GDM1 (cell line): ENCODE results near the gene PTGIR.

Experiments used
- DNase-seq: peaks from one replicate; lab custom pipeline; 2025; lab: John Stamatoyannopoulos, UW

Gene PTGIR

GRCh38 chr19:46614114-46614722 lies 10.7 kb downstream of the PTGIR start:
- peak; percentile 58 for DNase-seq

DNA sequence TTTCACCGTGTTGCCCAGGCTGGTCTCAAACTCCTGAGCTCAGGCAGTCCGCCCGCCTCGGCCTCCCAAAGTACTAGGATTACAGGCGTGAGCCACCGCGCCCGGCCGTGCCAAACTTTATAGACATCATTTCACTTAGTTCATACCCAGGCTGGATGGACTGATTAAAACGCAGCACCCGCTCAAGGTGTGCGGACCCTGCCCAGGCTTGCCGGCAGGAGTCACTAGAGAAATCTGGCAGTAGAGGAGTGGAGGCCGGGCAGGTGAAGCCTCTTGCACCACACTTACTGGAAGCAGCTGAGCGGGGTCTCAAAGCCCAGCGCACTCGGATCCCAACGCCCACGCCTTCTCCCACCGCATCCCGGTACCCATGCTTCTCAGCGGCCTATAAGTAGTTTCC lies 11.4 kb downstream of the PTGIR start:
- no peak for DNase-seq

DNA sequence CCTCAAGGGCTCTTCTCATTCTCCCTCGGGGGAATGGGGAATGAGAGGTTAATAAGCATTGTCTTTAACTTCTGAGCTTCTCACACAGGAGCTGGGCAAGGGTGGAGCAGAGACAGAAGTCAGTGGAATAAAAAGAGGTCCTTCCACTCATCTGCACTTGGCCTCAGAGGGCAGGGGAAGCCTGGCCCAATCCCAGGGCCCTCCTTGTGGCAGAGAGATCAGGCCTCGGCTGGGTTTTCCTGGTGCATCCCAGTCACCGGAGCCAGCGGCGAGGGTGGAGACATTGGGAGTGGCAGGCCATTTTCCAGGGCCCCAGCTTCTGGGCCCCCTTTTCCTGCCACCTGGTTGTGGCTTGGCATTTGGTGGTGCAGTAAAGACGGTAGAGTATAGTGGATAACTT lies 13.1 kb downstream of the PTGIR start:
- no peak for DNase-seq

DNA sequence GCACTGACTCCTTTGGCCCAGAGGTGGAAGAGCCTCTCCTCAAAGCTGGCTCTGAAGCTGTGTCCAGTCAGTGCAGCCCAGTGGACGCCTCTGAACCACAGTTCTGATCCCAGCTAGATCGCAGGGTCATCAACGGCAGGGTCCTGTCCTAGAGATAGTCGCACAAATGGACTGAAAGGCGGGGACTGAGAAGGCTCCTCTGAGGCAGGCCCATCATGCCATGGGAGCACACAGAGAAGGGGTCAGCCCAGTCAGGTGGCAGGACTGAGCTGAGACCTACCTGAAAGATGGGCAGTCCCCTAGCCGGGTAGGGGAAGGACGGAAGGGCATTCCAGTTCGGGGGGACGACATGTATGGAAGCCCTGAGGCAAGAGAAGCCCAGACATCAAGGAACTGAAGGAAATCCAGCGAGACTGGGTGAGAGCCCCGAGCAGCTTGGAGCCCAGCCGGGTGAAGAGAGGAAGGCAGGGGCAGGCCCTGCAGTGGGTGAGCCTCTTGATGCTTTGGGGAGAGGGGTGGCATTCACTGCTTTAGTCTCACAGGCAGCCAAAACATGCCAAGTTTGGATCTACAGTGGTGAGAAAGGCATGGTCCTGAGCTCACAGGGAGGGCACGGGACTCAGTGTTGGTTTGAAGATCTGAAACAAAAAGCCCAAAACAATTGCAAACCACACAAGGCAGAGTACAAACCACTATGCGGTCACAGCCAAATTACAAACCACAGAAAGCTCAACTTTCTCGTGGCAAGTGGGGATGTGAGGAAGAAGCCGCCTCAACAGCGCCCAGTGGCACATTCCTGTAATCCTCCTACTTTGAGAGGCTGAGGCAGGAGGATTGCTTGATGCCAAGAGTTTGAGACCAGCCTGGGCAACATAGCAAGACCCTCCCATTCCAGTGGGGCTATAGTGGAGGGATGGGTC lies 13.8 kb downstream of the PTGIR start:
- DNase-seq, result no peak

GRCh38 chr19:46610413-46610775 lies 14.5 kb downstream of the PTGIR start:
- no peak for DNase-seq

DNA sequence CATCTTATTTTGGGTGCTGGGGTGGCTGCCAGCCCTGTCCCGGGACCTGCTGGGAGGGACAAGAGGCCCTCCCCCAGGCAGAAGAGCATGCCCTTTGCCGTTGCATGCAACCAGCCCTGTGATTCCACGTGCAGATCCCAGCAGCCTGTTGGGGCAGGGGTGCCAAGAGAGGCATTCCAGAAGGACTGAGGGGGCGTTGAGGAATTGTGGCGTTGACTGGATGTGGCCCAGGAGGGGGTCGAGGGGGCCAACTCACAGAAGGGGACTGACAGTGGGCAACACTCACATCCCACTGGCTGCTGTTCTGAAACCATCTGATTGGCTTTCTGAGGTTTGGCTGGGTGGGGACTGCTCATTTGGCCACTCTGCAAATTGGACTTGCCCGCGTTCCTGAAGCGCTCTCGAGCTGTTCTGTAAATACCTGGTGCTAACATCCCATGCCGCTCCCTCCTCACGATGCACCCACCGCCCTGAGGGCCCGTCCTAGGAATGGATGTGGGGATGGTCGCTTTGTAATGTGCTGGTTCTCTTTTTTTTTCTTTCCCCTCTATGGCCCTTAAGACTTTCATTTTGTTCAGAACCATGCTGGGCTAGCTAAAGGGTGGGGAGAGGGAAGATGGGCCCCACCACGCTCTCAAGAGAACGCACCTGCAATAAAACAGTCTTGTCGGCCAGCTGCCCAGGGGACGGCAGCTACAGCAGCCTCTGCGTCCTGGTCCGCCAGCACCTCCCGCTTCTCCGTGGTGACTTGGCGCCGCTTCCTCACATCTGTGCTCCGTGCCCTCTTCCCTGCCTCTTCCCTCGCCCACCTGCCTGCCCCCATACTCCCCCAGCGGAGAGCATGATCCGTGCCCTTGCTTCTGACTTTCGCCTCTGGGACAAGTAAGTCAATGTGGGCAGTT lies 15.1 kb downstream of the PTGIR start:
- no peak for DNase-seq

GRCh38 chr19:46608581-46609345 lies 16.1 kb downstream of the PTGIR start:
- no peak for DNase-seq

DNA sequence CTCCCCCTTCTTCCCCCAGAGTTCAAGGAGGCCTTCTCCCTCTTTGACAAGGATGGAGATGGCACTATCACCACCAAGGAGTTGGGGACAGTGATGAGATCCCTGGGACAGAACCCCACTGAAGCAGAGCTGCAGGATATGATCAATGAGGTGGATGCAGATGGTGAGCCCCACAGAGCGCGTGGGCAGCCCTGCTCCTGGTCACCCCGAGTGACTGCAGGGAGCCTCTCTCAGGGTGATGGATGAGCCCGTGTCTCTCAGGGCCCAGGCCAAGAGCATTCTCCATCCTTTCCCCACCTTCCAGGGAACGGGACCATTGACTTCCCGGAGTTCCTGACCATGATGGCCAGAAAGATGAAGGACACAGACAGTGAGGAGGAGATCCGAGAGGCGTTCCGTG lies 16.7 kb downstream of the PTGIR start:
- no peak for DNase-seq

DNA sequence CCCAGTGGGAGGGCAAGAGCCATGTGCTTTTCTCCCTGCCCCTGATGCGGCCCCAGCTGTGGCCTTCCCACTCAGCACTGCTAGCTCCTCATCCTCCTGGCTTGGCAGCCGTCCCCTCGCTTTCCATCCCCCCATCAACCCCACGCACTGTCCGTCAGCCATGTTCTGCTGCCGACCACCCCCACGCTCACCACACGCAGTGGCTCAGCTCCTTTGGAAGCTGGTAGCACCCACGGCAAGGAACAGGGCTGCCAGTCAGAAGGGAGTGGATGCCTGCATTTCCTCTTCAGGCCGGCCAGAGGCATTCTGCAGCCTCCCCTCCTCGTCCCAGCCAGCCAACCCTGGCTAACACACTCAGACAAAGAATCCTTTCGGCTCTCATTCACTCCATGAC lies 17.4 kb downstream of the PTGIR start:
- DNase-seq, result no peak

DNA sequence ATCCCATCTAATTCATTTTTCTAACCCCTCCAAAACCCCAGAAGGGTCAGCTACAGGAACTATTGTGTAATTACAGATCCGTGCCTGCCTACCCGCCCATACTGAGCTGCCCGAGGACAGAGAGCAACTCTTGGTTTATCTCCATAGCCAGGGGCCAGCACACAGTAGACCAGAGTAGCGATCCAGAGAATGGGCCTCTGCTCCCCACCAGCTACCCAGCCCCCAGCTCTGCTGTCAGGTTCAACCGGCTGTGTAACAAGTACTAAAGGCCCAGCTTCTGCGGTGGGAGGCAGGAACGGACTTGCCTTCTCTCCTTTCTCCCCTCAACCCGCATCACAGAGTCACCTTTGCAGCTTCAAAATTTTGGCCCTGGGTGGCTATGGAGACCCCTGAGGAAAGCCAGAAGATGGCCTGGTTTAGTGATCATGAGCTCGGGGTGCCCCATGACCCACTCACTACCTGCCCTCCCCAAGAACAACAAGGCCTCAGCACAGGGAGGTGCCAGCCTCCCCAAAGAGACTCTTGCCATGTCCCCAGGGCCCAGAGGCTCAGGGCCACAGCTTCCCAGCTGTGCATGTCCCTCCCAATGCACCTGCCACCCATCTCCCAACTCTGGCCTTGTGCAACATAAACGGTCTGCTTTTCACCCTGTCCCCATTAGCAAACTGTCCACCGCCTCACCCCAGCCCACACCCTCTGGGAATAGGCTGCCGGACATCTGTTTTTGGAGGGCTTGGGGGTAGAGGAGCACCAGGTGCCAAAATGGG lies 18.0 kb downstream of the PTGIR start:
- no peak for DNase-seq

GRCh38 chr19:46606019-46606418 lies 18.9 kb downstream of the PTGIR start:
- no peak for DNase-seq

DNA sequence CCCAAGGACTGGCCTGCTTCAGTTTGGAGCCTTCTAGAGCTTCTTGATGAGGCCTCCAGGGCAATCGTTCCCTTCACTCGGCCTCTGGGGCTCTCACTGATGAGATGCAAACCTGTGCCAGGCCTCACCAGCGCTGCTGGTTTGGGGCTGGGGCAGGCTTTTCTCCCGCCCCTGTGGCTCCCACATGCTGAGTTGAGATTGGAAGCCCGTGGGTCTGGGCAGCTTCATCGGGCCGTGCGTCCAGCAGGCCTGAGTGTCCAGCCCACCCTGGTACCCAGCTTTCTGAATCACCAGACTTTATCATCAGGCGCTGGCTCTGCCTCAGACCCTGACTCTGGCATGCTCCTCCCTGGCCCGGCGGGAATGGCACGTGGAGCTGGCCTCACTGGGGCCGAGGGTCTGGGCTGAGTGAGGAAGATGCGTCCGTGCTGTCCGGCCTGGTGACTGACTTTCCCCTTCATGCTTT lies 19.5 kb downstream of the PTGIR start:
- no peak for DNase-seq

DNA sequence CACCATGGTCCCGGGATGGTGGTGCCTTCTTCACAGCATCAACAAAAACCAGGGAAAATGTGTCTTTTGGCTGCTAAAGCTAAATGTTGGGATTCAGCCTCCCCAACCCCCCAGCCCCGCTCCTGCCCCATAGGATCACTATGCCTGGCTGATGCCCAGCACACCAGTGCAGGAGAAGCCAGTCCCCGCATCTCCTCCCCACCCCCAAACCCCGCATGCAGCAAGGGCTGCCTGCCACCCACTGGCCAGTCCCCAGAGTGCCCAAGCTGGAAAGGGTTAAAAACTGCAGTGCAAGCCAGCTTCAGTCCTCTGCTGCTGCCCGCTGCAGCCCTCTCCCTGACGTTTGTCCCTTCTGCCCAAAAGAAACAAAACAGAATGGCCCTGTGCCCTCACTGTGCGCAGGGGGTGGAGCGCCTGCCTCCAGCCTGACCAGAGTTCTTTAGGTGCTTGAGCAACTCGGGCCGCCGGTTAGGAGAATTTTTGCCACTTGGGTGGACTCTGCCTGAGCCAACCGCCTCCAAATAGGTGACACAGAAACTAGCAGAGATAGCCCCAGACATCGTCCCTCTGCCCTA lies 20.0 kb downstream of the PTGIR start:
- no peak for DNase-seq

GRCh38 chr19:46603752-46604231 lies 21.1 kb downstream of the PTGIR start:
- no peak for DNase-seq

- no peak for DNase-seq
Observed at GRCh38 chr19:46603195-46603637, 21.7 kb downstream of the PTGIR start.

DNA sequence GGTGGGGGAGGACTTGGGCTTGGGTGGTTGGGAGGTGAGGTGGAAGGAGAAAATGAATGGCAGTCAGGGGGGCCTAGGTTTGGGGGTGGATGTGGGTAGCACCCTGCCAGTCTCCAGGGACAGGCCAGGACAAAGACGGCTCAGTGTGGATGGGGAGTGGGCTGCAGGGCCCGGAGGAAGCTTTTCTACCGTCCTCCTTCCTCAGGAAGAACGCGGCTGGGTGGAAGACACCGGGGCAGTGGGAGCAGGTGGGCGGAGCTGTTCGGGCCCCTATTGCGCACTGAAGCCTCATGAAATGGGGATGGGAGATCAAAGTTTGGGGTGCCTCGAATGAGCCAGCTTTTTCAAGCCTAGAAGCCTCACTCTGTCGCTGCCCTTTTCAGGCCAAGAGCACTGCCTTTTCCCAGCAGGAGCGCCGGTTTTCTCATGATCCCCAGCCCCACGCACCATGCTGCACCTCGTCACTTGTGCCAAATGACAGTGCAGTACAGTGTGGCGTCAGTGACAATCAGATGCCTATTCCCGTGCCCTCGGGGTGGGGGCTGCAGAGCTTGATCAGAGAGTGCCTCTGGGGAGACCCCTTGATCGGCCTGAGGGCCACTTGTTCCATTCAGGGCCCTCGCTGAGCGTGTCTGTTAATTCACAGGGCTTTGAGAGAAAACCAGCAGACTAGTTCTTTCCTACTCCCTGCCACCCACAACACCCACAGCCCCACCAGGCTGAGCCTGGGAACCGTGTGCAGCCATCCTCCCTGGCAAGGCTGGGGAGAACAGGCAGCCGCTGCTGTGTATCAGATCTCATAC lies 22.3 kb downstream of the PTGIR start:
- DNase-seq, result no peak

GRCh38 chr19:46601318-46602224 lies 23.3 kb downstream of the PTGIR start, which contains the start of gene CALM3:
TSS of gene CALM3 (plus strand) at chr19:46601330. CDS start at chr19:46601435, 105 bp downstream.
- DNase-seq, result no peak
